GM12873 (cell line): ENCODE results near the gene MTUS2.

Experiments
- TF ChIP-seq, protein P1 (sequence below): IDR thresholded peaks from 2 replicates; pipeline ENCODE4 v1.5.1; 2012; ENCODE audit warnings: low read depth, mild to moderate bottlenecking, moderate library complexity, low read length, control low read depth; ENCODE audit not compliant: insufficient read depth; ENCODE audit errors: missing control alignments

The MTUS2 gene

DNA sequence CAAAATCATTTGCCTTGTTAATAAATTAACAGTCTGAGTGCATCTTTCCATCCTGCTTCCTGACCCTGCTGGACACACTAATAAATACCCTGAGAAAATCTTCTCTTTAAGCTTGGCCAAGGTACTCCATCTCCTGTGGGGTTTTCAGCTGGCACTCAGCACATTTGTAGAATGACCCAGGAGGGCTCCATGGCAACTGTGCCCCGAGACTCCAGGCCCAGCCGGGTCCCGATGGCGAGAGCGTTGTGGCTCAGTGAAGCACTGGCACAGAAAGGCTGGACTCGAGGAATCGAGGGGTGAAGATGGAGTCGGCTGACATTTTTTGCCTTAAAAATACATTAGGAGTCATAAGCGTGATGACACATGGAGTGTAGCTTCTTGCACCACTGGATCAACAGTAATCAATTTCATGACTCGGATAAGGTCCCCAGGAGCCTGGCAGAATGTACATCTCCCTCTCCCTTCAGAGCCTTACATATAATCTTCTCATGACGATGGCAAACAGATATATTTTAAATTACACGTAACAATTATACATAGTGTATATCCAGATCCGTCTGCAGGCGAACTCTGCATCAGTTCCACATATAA, 690.0 kb downstream of the MTUS2 start:
- TF ChIP-seq, protein P1, sequence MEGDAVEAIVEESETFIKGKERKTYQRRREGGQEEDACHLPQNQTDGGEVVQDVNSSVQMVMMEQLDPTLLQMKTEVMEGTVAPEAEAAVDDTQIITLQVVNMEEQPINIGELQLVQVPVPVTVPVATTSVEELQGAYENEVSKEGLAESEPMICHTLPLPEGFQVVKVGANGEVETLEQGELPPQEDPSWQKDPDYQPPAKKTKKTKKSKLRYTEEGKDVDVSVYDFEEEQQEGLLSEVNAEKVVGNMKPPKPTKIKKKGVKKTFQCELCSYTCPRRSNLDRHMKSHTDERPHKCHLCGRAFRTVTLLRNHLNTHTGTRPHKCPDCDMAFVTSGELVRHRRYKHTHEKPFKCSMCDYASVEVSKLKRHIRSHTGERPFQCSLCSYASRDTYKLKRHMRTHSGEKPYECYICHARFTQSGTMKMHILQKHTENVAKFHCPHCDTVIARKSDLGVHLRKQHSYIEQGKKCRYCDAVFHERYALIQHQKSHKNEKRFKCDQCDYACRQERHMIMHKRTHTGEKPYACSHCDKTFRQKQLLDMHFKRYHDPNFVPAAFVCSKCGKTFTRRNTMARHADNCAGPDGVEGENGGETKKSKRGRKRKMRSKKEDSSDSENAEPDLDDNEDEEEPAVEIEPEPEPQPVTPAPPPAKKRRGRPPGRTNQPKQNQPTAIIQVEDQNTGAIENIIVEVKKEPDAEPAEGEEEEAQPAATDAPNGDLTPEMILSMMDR = no peak

DNA sequence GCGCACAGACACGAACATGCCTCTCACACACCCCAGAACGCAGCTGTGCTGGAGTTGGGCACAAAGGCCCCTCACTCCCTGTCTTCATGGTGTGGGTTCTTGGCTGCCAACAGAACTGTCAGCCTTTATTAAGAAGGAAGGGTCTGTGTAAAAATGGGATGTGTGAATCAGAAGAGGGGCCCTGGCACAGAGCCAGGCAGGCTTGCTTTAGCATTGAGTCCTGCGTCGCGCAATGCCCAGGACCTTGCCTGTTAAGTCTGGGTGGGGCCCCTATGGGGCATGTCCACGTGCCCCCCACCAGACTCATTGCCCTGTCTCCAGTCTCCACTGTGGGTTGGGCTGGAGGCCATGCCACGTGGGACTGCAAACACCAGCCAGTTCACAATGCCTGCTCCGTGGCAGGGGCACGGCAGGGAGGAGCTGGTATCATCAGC, 690.5 kb downstream of the MTUS2 start:
- TF ChIP-seq, protein P1 = no peak

DNA sequence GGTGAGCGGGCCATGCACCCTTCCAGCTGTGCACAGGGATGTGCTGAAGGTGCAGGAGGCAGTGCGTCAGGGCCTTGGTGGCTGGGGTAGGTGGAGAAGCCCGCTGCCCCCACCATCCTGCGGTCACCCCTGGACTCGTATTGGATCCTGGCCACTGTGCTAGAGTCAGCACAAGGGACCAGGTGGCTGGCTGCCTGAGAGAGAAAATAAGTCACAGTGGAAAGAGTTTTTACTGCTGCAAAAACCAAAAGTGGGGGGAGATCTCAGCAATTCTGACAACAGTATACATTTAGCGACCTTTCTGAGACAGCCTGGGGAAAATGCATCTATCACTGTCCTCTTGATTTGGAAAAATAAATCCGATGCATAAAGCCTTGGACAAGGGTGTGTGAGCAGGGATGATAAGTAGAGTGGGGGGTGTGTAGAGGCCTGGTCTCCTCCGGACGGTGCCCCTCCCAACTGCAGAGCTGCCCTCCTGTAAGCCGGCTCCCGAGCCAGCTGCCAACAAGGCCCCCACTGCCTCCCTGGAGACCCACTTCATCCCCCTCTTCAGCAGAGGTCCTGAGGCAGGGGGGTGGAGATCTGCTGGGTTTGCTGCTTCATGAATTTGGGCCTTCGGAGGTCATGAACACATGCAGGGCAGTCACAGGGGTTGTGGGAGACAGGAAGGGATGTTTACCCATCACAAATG, 691.1 kb downstream of the MTUS2 start:
- TF ChIP-seq, protein P1 = no peak

DNA sequence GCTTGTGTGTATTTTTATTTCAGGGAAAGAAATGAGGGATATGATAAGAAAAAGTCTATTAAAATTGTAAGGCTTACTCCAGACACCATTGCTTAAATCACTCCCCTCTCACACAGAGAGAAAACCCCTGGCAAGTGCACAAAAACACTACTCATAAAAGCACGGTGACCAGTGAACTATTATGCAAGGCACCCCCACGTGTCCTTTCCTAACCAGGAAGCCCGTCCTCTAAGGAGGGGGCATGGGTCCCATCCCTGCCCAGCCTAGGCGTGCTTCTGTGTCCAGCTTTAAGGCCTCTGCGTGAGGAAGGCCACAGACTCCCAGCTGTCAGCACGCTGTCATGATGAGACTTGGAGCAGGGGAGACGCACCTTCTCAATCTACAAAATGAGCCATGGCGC, 691.8 kb downstream of the MTUS2 start:
- TF ChIP-seq, protein P1 = no peak

DNA sequence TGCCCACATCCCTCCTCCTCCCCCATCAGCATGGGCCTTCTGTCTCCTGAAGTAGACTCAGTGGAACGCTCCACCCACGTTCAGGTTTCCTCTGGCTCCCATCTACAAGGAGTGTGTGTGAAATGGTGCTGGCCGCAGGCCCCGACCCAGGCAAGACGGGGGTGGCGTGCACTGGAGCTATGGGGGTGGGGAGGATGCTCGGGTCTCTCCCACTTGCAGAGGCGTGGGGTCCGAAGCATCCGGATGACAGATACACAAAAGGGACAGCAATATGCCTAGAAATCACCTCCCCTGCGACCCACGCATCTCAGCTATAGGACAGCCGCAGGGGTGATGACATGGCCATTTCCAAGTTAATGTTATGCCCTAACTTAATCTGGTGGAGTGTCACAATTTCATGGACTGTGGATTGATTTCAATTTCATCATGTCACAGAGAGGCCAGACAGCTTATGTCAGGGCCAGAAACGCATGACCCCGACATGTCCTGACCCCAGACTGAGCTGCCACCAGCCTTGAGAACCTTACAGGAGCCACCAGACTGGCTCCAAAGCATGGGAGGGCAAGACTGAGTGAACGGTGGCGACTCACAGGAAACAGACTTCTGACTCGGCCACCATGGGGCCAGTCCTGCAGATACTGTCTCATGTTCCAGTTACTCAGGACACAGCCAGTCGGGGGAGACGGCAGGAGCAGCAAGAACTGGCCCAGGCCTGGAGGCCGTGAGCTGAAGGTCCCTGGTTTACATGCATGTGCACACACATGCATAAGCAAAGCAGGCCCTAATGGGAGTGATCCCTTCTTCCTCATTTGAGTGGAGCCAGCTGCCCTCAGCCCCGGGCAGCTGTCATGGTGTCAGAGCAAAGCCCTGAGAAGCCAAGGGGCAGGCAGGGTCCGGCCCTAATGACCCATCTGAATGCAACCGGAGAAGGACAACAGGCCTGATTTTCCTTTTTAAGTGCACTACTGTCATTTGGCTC, 693.2 kb downstream of the MTUS2 start:
- TF ChIP-seq, protein P1 = no peak

DNA sequence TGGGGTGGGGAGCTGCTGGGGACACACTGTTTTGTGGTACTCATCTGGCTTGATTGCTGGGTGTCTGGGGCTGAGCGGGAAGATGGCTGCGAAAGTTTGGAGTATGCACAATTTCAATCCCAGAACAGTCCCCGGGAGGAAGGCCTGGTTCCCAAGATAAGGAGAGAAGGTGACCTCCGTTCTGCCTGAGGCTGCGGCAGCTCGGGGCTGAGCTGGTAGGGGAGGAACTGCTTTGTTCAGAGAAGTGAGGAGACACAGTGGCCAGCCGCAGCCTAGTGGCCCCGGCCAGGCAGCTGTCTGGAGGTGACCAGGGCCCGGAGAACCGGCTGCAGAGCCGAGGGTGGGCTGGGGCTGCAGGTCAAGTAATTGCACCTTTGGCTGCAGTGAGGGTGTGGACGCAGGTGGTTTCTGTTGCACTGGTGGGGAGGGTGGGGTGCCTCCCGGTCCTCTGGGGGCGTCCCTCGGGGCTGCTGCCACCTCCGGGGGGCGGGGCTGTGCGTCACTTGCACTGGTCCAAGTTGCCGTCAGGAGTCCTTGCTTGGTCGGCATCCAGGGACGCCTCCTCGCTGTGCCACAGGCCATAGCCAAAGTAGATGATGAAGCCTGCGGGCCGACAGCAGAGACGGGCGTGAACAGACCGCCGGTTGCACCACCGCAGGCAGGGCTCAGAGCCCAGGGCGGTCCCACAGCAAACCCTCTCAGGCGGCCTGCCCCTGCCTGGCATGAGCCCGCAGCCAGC, 694.0 kb downstream of the MTUS2 start:
- TF ChIP-seq, protein P1 = no peak
